Erythroblast (primary cell): Measurements from ENCODE around the gene LSM12.

Experiments
- GATA1 ChIP-seq: IDR thresholded peaks from 2 replicates; pipeline ENCODE4 v1.6.1; 2011; ENCODE audit warnings: low read depth, mild to moderate bottlenecking, control low read depth, low read length, moderate library complexity
- POLR2A ChIP-seq: IDR thresholded peaks from 2 replicates; pipeline ENCODE4 v1.6.1; 2011; ENCODE audit warnings: mild to moderate bottlenecking, low read length

DNA sequence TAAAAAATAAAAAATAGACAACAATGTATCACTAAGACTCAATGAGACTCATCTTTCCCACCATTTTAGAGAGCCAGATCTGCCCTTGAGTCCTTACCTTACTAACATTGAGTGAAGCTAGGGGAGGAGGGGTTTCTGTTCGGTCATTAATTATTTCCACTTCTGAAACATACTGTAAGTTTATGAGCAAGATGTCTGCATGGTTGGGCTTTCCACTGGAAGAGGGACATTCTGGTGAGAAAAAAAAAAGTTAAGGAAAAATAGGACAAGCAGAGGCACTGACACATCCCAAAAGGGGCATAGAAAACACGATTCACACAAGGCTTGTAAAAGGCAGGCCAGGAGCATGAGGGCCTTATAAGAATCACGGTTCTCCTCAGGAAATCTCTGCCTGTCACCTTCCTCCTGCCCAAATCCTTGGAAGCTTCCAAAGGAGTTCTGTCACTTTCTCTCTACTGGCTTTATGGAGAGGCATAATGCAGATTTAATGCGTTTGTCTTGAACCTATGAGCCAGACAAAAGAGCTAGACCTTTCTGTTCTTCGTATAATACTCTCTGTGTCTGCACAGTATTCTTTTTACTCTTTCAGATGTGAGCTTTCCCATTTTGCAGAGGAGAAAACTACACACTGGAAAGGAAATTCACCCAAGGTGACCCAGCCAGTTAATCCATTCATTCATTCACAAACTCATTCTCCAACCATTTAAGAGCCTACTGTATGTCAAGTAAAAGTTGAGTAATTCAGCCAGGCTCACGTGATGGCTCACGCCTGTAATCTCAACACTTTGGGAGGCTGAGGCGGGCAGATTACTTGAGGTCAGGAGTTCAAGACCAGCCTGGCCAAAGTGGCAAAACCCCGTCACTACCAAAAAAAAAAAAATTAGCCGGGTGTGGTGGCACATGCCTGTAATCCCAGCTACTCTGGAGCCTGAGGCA is 2.5 kb downstream of the LSM12 start:
- TF ChIP-seq POLR2A (no peak), GATA1 (no peak)
